VCaP (cell line): ENCODE data around the gene AGTPBP1.

Experiments used
- H3K27ac ChIP-seq: fragments of 450-650 bp; 2 replicates; pipeline ENCODE4 v1.5.1; 2017
- TF ChIP-seq, protein P1 (sequence below): fragments of 450-650 bp; conservative IDR thresholded peaks from 2 replicates; pipeline ENCODE4 v1.5.1; 2017; ENCODE audit warnings: mild to moderate bottlenecking, moderate library complexity

Gene AGTPBP1

DNA sequence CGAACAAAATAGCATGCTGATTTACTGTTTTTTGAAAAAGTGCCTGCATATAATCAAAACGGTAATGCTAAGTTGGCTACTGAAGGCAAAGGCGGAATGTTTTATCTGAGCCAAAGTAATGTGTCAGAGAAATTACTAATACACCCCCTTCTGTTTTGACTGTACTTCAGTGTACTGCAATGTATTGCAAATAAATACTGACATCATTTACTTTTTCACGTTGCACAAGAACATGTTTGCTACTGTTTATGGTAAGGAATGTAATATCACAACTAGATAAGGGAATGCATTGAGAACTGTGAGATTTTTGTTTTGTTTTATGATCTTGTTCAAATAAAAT lies 813 bp upstream of the AGTPBP1 start:
- TF ChIP-seq, protein P1, sequence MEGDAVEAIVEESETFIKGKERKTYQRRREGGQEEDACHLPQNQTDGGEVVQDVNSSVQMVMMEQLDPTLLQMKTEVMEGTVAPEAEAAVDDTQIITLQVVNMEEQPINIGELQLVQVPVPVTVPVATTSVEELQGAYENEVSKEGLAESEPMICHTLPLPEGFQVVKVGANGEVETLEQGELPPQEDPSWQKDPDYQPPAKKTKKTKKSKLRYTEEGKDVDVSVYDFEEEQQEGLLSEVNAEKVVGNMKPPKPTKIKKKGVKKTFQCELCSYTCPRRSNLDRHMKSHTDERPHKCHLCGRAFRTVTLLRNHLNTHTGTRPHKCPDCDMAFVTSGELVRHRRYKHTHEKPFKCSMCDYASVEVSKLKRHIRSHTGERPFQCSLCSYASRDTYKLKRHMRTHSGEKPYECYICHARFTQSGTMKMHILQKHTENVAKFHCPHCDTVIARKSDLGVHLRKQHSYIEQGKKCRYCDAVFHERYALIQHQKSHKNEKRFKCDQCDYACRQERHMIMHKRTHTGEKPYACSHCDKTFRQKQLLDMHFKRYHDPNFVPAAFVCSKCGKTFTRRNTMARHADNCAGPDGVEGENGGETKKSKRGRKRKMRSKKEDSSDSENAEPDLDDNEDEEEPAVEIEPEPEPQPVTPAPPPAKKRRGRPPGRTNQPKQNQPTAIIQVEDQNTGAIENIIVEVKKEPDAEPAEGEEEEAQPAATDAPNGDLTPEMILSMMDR = no peak
- H3K27ac ChIP-seq = peak overlapping the region; percentile 85

DNA sequence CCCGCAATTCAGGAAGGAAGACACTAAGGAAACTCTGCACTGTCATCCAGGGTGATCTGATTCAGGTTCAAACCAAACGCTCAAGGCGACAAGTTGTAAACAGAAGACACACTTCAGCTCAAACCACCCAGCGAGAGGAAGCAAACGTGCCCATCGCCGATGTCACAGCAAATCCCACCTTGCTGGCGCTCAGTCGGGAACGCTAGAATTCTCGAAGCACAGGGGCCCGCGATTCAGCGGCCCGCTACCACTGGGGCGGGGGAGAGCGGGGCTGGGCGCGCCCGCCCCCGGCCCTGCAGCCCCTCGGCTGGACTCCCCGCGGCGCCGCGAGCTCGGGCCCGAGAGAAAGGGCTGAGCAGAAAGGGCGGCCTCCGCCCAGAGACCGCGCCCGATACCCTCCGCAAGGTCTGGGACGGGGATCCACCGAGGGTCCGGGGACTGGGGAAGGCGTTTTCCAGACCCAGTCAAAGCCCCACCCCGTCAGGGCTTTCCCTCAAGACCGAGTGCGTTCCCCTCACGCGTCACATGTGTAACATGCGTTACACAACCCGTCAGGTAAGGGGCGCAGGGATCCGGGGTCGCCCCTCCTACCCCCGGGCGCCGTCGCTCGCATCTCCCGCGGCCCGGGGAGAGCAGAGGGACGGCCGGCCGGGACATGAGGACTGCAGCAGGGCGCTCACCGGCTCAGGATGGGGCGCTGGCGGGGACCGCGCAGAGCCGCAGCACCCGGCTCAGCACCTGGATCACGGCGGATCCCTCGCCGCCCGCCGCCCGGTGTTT lies 469 bp downstream of the AGTPBP1 start:
- H3K27ac ChIP-seq = peak overlapping the region; percentile 85
- TF ChIP-seq, protein P1 = no peak

GRCh38 chr9:85740787-85741094 lies 1.0 kb downstream of the AGTPBP1 start:
- TF ChIP-seq, protein P1 = no peak
- peak overlapping the region; percentile 85 for H3K27ac ChIP-seq

GRCh38 chr9:85738509-85738908 lies 3.2 kb downstream of the AGTPBP1 start:
- TF ChIP-seq, protein P1 = no peak
- no peak overlapping the region for H3K27ac ChIP-seq

GRCh38 chr9:85737671-85738070 lies 4.1 kb downstream of the AGTPBP1 start:
- TF ChIP-seq, protein P1 = no peak
- no peak overlapping the region for H3K27ac ChIP-seq

DNA sequence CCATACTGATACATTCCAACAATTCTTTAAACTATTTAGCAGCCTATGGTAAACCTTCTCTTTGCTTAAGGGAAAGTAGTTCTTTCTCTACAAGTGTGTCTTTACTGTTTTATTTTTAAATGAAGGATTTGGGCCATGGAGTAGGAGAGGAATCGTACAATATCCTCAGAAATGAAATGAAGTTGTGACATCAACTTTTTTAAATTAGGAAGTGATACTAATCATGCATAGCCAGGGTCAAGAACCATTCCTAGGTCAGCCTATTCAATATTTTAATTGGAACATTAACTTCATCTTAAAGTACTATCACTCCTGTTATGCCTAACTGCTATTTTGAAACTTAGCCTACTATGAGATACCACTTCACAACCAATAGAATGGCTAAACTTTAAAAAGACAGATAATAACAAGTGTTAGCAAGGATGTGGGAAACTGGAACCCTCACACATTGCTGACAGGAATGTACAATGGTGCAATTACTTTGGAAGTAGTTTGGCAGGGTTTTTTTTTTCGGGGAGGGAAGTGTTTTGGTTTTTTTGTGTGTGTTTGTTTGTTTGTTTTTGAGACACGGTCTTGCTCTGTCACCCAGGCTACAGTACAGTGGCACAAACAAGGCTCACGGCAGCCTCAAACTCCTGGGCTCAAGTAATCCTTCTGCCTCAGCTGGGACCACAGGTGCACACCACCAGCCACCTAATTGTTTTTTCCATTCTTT lies 10.7 kb downstream of the AGTPBP1 start:
- H3K27ac ChIP-seq = no peak overlapping the region
- TF ChIP-seq, protein P1 = no peak

DNA sequence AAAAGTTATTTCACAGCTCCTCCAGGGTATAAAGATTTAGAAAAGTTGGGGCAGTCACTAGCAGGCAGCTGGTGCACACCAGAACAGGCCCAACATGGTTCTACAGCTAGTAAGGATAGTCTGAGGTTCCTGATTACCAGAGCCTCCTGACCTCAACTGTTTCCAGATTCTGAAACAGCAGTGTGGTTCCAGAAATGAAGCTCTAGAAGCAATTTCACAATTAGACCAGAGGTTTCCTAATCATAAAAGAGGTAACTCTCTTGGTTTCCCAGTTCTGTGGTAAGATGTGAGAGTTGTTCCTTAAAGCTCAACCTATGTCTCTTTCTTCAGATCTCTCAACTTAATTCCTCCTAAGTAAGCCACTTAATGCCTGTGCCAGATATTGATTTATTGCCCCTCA lies 11.9 kb downstream of the AGTPBP1 start:
- H3K27ac ChIP-seq = no peak overlapping the region
- TF ChIP-seq, protein P1 = no peak
